ENCODE results near the gene CD47.

The CD47 gene

GRCh38 chr3:108051005-108051404 lies 39.8 kb downstream of the CD47 start:
- no peak for DNase-seq (ENCODE audit: low spot score)

GRCh38 chr3:108047987-108048386 lies 42.8 kb downstream of the CD47 start:
- no peak for DNase-seq (ENCODE audit: low spot score)

- no peak for DNase-seq (ENCODE audit: low spot score)
These were observed 44.6 kb downstream of the CD47 start for GRCh38 chr3:108046247-108046646.

GRCh38 chr3:108044699-108045098 lies 46.1 kb downstream of the CD47 start:
- DNase-seq (ENCODE audit: low spot score): no peak

- DNase-seq (ENCODE audit: low spot score): no peak
These were observed 48.5 kb downstream of the CD47 start for GRCh38 chr3:108042300-108042699.

- DNase-seq (ENCODE audit: low spot score): no peak
These were observed 49.6 kb downstream of the CD47 start for GRCh38 chr3:108041253-108041652.

GRCh38 chr3:108037770-108038169 lies 53.1 kb downstream of the CD47 start:
- no peak for DNase-seq (ENCODE audit: low spot score)

- no peak for DNase-seq (ENCODE audit: low spot score)
These were observed 53.7 kb downstream of the CD47 start for GRCh38 chr3:108036984-108037741.

- DNase-seq (ENCODE audit: low spot score): no peak
These were observed 54.4 kb downstream of the CD47 start for GRCh38 chr3:108036401-108036800.

- DNase-seq (ENCODE audit: low spot score): no peak
These were observed 55.1 kb downstream of the CD47 start for GRCh38 chr3:108035751-108036150.

- no peak for DNase-seq (ENCODE audit: low spot score)
These were observed 58.9 kb downstream of the CD47 start for GRCh38 chr3:108031895-108032294.

GRCh38 chr3:108030960-108031359 lies 59.9 kb downstream of the CD47 start:
- no peak for DNase-seq (ENCODE audit: low spot score)

- DNase-seq (ENCODE audit: low spot score): no peak
These were observed 61.4 kb downstream of the CD47 start for GRCh38 chr3:108029466-108029865.

GRCh38 chr3:108028896-108029295 lies 61.9 kb downstream of the CD47 start:
- DNase-seq (ENCODE audit: low spot score): no peak

GRCh38 chr3:108025177-108025576 lies 65.7 kb downstream of the CD47 start:
- DNase-seq (ENCODE audit: low spot score): no peak

GRCh38 chr3:108024146-108024850 lies 66.5 kb downstream of the CD47 start:
- no peak for DNase-seq (ENCODE audit: low spot score)

GRCh38 chr3:108022256-108023150 lies 68.3 kb downstream of the CD47 start:
- no peak for DNase-seq (ENCODE audit: low spot score)

- DNase-seq (ENCODE audit: low spot score): no peak
These were observed 69.3 kb downstream of the CD47 start for GRCh38 chr3:108021533-108021932.

GRCh38 chr3:108021131-108021530 lies 69.7 kb downstream of the CD47 start:
- no peak for DNase-seq (ENCODE audit: low spot score)

GRCh38 chr3:108018552-108018951 lies 72.3 kb downstream of the CD47 start:
- no peak for DNase-seq (ENCODE audit: low spot score)

- DNase-seq (ENCODE audit: low spot score): no peak
These were observed 73.2 kb downstream of the CD47 start for GRCh38 chr3:108017587-108017986.

GRCh38 chr3:108014943-108015342 lies 75.9 kb downstream of the CD47 start:
- DNase-seq (ENCODE audit: low spot score): no peak
